OCI-LY1 (cell line): ENCODE measurements around the gene ZBTB42.

ENCODE experiments used
- EZH2 ChIP-seq: fragments of 200-600 bp; sonication (generic), shearing (Covaris generic); IDR thresholded peaks from 2 replicates; pipeline ENCODE4 v1.8.0; 2017; ENCODE audit warnings: borderline replicate concordance, mixed run types, mild to moderate bottlenecking, antibody characterized with exemption, low read length, moderate library complexity, mixed read lengths
- TF ChIP-seq, protein P1 (sequence below): fragments of 200-600 bp; sonication (generic), shearing (Covaris generic); IDR thresholded peaks from 2 replicates; pipeline ENCODE4 v1.5.1; 2017; ENCODE audit warnings: mild to moderate bottlenecking, antibody characterized with exemption, low read length, moderate library complexity, mixed read lengths

DNA sequence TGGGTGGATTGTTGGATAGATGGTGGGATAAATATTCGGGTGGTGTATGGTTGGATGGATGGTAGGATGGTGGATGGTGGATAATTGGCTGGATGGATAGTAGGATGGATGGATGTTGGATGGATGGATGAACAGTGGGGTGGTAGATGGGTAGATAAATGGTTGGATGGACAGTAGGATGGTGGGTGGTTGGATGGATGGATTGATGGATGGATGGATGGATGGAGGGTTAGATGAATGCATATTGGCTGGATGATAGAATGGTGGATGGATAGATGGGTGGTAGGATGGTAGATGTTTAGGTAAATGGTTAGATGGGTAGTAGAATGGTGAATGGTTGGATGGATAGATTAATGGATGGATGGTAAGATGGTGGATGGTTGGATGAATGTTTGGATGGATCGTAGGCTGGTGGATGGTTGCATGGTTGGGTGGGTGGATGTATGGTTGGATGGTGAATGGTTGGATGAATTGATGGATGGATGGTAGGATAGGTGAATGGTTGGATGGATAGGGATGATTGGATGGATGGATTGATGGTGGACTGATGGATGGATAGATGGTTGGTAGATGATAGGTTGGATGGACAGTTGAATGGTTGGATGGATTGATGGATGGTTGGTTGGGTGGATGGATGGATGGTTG lies 23.6 kb downstream of the ZBTB42 start:
- TF ChIP-seq, protein P1, sequence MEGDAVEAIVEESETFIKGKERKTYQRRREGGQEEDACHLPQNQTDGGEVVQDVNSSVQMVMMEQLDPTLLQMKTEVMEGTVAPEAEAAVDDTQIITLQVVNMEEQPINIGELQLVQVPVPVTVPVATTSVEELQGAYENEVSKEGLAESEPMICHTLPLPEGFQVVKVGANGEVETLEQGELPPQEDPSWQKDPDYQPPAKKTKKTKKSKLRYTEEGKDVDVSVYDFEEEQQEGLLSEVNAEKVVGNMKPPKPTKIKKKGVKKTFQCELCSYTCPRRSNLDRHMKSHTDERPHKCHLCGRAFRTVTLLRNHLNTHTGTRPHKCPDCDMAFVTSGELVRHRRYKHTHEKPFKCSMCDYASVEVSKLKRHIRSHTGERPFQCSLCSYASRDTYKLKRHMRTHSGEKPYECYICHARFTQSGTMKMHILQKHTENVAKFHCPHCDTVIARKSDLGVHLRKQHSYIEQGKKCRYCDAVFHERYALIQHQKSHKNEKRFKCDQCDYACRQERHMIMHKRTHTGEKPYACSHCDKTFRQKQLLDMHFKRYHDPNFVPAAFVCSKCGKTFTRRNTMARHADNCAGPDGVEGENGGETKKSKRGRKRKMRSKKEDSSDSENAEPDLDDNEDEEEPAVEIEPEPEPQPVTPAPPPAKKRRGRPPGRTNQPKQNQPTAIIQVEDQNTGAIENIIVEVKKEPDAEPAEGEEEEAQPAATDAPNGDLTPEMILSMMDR, result no peak
- TF ChIP-seq EZH2, result no peak
